Breast epithelium (tissue), 3 donors: ENCODE results near the gene OR2B2.
A peak's percentile ranks its signal among the peaks of the same experiment; 100 is the strongest.

Experiments
- POLR2A ChIP-seq: fragments of 450-650 bp; IDR thresholded peaks from one replicate; pipeline ENCODE4 v1.6.1; 2016; ENCODE audit warnings: antibody characterized with exemption, mild to moderate bottlenecking, moderate library complexity
- TF ChIP-seq, protein P1 (sequence below), 3 donors: fragments of 450-650 bp; IDR thresholded peaks; one replicate each; pipeline ENCODE4 v1.5.1; 2016 to 2017; ENCODE audit warnings: antibody characterized with exemption in 3 of 3, mild to moderate bottlenecking in 3 of 3, moderate library complexity in 3 of 3

- TF ChIP-seq, protein P1, sequence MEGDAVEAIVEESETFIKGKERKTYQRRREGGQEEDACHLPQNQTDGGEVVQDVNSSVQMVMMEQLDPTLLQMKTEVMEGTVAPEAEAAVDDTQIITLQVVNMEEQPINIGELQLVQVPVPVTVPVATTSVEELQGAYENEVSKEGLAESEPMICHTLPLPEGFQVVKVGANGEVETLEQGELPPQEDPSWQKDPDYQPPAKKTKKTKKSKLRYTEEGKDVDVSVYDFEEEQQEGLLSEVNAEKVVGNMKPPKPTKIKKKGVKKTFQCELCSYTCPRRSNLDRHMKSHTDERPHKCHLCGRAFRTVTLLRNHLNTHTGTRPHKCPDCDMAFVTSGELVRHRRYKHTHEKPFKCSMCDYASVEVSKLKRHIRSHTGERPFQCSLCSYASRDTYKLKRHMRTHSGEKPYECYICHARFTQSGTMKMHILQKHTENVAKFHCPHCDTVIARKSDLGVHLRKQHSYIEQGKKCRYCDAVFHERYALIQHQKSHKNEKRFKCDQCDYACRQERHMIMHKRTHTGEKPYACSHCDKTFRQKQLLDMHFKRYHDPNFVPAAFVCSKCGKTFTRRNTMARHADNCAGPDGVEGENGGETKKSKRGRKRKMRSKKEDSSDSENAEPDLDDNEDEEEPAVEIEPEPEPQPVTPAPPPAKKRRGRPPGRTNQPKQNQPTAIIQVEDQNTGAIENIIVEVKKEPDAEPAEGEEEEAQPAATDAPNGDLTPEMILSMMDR (IDR thresholded peaks at IDR 0.05): no peak
- TF ChIP-seq POLR2A: peak; percentile 53
Measured at GRCh38 chr6:27864906-27865849, 47.0 kb downstream of the OR2B2 start.
